Lower lobe of right lung (tissue), 2 donors: ENCODE results near the gene ASIC2. TPM values are rescaled to one million over a fixed set of nuclear protein-coding genes. Genes with fewer than 3 reads are reported as not detected.

Experiments used
- ATAC-seq, 2 donors: fragments of 200-7000 bp; cut with Tn5 transposase; one replicate each; pipeline ENCODE4 v1.9.1; 2020 to 2022; ENCODE audit warnings: mild to moderate bottlenecking in 2 of 2, moderate library complexity in 2 of 2
- DNase-seq: peaks from one replicate; pipeline ENCODE4 v3.0.0-alpha.2; 2020
- H3K27ac ChIP-seq: fragments of 200-600 bp; one replicate; pipeline ENCODE4 v1.8.0; 2022
- H3K27me3 ChIP-seq: fragments of 200-600 bp; one replicate; pipeline ENCODE4 v1.8.0; 2022; ENCODE audit warnings: low read depth
- H3K36me3 ChIP-seq: fragments of 200-600 bp; one replicate; pipeline ENCODE4 v1.8.0; 2022; ENCODE audit warnings: mild to moderate bottlenecking
- H3K4me1 ChIP-seq: fragments of 200-600 bp; one replicate; pipeline ENCODE4 v1.8.0; 2022
- H3K4me3 ChIP-seq: fragments of 200-600 bp; one replicate; pipeline ENCODE4 v1.8.0; 2022; ENCODE audit warnings: mild to moderate bottlenecking
- H3K9me3 ChIP-seq: fragments of 200-600 bp; one replicate; pipeline ENCODE4 v1.8.0; 2022
- intact Hi-C: fragments of 100-400 bp; cut with DNase I; formaldehyde crosslinking; loops from one replicate; pipeline ENCODE4 v1.11.0; 2022
- total RNA-seq: library from RNA; stranded (reverse); fragmentation: NEBNext Ultra II Directional; extraction: Animal tissue kit (Norgen Biotek cat#: 25700); gene quantifications from one replicate; pipeline ENCODE4 v1.2.1, GENCODE V29; 2021
- TF ChIP-seq, protein P1 (sequence below): fragments of 200-600 bp; IDR thresholded peaks from one replicate; pipeline ENCODE4 v1.8.0; 2022; ENCODE audit warnings: antibody characterized with exemption, mild to moderate bottlenecking
- donor health status: DM: no; HTN: yes; CAD: no; lungs with severe emphysema.

ASIC2 gene
- total RNA-seq, 1 donor from 2014 or later = not detected

DNA sequence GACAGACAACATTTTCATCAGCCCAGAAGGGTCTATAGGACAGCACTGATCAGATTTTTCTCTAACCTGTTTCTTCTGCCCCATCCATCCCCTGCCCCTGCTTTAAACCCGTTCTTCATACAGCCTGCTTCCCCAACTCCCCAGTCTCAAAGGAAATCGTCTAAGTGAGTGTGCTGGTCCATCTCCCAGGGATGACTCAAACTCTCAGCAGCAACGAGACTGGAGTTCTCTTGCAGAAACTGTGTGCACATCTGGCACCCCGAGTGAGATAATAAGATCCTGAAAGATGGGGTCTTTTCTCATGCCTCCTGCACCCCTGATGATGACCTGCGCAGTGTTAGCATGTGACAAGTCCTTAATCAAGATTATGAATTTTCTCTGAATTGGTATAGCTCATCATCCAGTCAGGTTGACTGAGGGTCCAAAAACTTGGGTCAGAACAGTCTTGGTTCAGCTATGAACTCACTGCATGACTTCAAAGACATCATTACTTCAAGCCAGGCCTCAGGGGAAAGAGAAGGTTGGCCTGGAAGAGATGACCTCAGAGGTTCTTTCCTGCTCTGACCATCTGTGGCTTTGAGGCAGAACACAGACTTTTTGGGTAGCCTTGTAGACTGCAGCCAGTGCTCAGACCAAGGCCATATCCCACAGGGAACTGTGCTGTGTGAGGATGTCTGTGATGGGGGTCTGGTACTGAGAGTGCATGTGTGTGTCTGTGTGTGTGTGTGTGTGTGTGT lies 183.6 kb downstream of the ASIC2 start:
- intact Hi-C loops = no loop called here
- no peaks in the 10 kb centered on the region for H3K27me3 ChIP-seq
- H3K9me3 ChIP-seq = no peaks in the 10 kb centered on the region
- ATAC-seq (no peak), DNase-seq (no peak)
- TF ChIP-seq, protein P1, sequence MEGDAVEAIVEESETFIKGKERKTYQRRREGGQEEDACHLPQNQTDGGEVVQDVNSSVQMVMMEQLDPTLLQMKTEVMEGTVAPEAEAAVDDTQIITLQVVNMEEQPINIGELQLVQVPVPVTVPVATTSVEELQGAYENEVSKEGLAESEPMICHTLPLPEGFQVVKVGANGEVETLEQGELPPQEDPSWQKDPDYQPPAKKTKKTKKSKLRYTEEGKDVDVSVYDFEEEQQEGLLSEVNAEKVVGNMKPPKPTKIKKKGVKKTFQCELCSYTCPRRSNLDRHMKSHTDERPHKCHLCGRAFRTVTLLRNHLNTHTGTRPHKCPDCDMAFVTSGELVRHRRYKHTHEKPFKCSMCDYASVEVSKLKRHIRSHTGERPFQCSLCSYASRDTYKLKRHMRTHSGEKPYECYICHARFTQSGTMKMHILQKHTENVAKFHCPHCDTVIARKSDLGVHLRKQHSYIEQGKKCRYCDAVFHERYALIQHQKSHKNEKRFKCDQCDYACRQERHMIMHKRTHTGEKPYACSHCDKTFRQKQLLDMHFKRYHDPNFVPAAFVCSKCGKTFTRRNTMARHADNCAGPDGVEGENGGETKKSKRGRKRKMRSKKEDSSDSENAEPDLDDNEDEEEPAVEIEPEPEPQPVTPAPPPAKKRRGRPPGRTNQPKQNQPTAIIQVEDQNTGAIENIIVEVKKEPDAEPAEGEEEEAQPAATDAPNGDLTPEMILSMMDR = no peak
- no peak overlapping the region for H3K4me3 ChIP-seq
- H3K27ac ChIP-seq = no peak overlapping the region
- no peaks in the 10 kb centered on the region for H3K4me1 ChIP-seq
- no peaks in the 10 kb centered on the region for H3K36me3 ChIP-seq

DNA sequence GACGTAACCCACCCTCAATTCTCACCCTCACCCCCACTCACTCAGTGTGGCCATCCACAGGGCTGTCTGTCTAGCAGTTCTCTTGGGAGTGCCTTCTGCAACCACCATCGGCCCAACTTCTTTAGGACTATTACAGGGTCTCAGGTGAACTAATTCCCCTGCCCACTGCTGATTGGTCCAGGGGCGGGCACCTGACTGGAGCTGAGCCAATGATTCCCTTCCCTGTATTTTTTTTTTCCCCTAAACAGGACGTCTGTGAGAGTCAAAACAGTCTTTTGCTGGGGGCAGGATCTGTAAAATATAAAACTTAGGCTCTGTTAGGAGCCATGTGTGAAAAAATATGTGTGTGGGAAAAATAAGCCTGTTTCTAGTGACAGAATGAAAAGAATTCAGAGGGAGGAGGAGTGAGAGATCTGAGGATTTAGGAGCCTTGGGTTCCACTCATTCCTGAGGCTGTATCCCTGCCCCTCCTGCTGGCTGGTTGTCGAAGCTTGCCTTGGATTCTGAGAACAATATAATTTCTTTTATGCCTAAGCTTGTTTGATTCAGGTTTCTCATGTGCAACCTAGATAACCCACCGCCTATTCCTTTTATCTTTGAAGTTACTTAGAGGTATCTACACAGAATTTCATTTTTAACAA lies 186.4 kb downstream of the ASIC2 start:
- Histone ChIP-seq H3K27me3 (no peaks in the 10 kb centered on the region), H3K4me3 (no peak overlapping the region)
- TF ChIP-seq, protein P1 = no peak

DNA sequence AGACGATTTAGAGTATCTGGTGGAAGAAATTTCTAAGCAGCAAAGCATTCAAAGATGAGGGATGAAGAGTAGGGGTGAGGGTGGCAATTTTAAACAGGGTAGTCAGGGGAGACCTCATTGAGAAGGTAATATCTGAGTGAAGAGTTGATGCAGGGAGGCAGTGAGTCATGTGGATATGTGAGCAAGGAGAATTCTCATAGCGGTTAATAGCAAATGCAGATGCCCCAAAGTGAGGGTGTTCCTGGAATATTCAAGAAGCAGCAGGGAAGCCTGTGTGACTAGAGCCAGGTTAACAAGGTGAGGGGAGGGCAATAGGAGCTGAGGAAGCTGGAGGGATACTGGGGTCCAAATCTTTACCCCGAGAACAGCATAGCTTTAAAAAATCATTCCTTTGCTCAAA lies 187.2 kb downstream of the ASIC2 start:
- ATAC-seq = no peak
- TF ChIP-seq, protein P1 = no peak

More for the DNA sequence above, 186.4 kb downstream of the ASIC2 start:
- intact Hi-C loops = no loop called here
- DNase-seq = no peak
- no peaks in the 10 kb centered on the region for H3K36me3 ChIP-seq
- no peaks in the 10 kb centered on the region for H3K4me1 ChIP-seq
- H3K9me3 ChIP-seq = no peaks in the 10 kb centered on the region
- ATAC-seq = no peak
- H3K27ac ChIP-seq = no peak overlapping the region

DNA sequence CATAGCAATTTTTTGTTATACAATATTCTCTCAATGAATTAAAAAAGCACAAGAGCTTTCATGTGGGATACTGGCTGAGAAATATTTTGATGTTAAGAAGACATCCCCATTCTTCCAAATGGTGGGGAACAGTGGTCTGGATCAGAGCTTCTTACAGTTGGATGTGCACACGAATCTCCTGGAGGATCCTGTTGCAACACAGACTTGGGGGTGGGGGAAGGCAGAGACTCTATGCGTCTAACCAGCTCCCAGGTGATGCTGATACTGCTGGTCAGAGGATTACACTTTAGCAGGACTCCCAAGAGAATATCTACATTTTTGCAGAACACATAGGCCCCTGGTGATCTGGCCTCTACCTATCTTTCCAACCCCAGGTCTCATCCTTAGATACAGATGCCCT lies 193.2 kb downstream of the ASIC2 start:
- no peaks in the 10 kb centered on the region for H3K36me3 ChIP-seq
- no peaks in the 10 kb centered on the region for H3K9me3 ChIP-seq
- intact Hi-C loops = no loop called here
- TF ChIP-seq, protein P1 = no peak
- no peak overlapping the region for H3K27ac ChIP-seq
- no peak for ATAC-seq
- DNase-seq = no peak
- no peaks in the 10 kb centered on the region for H3K4me1 ChIP-seq
- H3K27me3 ChIP-seq = no peaks in the 10 kb centered on the region
- no peak overlapping the region for H3K4me3 ChIP-seq

More for the DNA sequence above, 187.2 kb downstream of the ASIC2 start:
- no peaks in the 10 kb centered on the region for H3K9me3 ChIP-seq
- H3K4me1 ChIP-seq = no peaks in the 10 kb centered on the region
- H3K27me3 ChIP-seq = no peaks in the 10 kb centered on the region
- DNase-seq = no peak
- H3K36me3 ChIP-seq = no peaks in the 10 kb centered on the region
- intact Hi-C loops = no loop called here
- H3K4me3 ChIP-seq = no peak overlapping the region
- H3K27ac ChIP-seq = no peak overlapping the region

DNA sequence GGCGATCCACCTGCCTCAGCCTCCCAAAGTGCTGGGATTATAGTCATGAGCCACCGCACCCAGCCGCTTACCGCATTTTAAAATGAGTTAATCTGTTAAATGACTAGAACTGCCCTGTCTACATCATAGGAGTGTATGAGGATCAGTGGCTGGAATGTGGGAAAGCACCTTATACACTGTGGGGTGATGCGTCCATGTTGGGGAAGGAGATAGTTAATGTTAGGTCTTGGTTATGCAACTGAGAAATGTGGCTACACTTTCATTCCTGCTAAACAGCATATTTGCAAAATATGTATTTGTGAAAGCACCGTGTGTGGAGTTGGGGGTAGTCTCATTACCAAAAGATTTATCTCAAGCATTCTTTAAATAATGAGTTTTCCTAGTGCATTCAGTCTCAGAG lies 193.8 kb downstream of the ASIC2 start:
- H3K4me1 ChIP-seq = no peaks in the 10 kb centered on the region
- DNase-seq = no peak
- H3K27ac ChIP-seq = no peak overlapping the region
- no peaks in the 10 kb centered on the region for H3K9me3 ChIP-seq
- no peaks in the 10 kb centered on the region for H3K36me3 ChIP-seq
- TF ChIP-seq, protein P1 = no peak
- intact Hi-C loops = no loop called here
- no peak overlapping the region for H3K4me3 ChIP-seq
- no peaks in the 10 kb centered on the region for H3K27me3 ChIP-seq
- no peak for ATAC-seq
